GM23248 (cell line): ENCODE data around the gene ZNF438.

Experiments used
- EZH2 ChIP-seq: fragments of 200-600 bp; sonication (generic); IDR thresholded peaks from 2 replicates; pipeline ENCODE4 v1.6.1; 2018; ENCODE audit warnings: antibody characterized with exemption, mild to moderate bottlenecking; ENCODE audit not compliant: insufficient read depth, poor library complexity, severe bottlenecking
- EZH2phosphoT487 ChIP-seq: fragments of 200-600 bp; sonication (generic); IDR thresholded peaks from 2 replicates; pipeline ENCODE4 v1.6.1; 2018; ENCODE audit warnings: antibody characterized with exemption, moderate library complexity, mild to moderate bottlenecking, low read depth; ENCODE audit not compliant: insufficient read depth

GRCh38 chr10:30812018-30812851, 219.4 kb downstream of the ZNF438 start:
- TF ChIP-seq EZH2: no peak
- no peak for TF ChIP-seq EZH2phosphoT487
